ENCODE data around the gene TCOF1. TPM values are rescaled to one million over a fixed set of nuclear protein-coding genes. Genes with fewer than 3 reads are reported as not detected.

The TCOF1 gene
- total RNA-seq, 2 experiments from 2014 or later = 40.4 to 43.2 TPM

GRCh38 chr5:150431048-150431447 is 73.6 kb downstream of the TCOF1 start:
- POLR2A ChIA-PET = no interaction called here

GRCh38 chr5:150431574-150431973 is 74.1 kb downstream of the TCOF1 start:
- intact Hi-C loops (cut with DNase I, micrococcal nuclease) = loop anchor here in 1 of 2 experiments (5.0 kb wide), 1 partner anchor 74 kb away; the partner anchor contains the start of gene TCOF1
- POLR2A ChIA-PET = no interaction called here
- peaks cover 7% of the 10 kb centered on the region for H3K4me1 Mint-ChIP-seq (ENCODE audit: low read depth)
- no peak overlapping the region for H3K4me3 ChIP-seq (ENCODE audit: low read length)
- H3K36me3 ChIP-seq (ENCODE audit: insufficient read depth, low read length) = no peaks in the 10 kb centered on the region
- H3K27ac ChIP-seq (ENCODE audit: low read depth in 1 of 2, low read length in 2 of 2) = no peak overlapping the region
- no peaks in the 10 kb centered on the region for H3K36me3 Mint-ChIP-seq (ENCODE audit: low read depth)
- ATAC-seq (ENCODE audit: poor library complexity) = no peak
- CTCF ChIA-PET = no interaction called here
- peaks cover 8% of the 10 kb centered on the region for H3K4me1 ChIP-seq (ENCODE audit: insufficient read depth, low read length)
- H3K9me3 ChIP-seq (ENCODE audit: control insufficient read depth in 1 of 2, insufficient read depth in 1 of 2, low read length in 2 of 2) = no peaks in the 10 kb centered on the region
- H3K27me3 Mint-ChIP-seq = no peaks in the 10 kb centered on the region
- H3K27ac Mint-ChIP-seq = no peak overlapping the region
- DNase-seq = no peak
- TF ChIP-seq CTCF (IDR thresholded peaks at IDR 0.05) = no peak
- H3K4me3 Mint-ChIP-seq = no peak overlapping the region
- no peaks in the 10 kb centered on the region for H3K27me3 ChIP-seq (ENCODE audit: control insufficient read depth in 1 of 2, insufficient read depth in 2 of 2, low read length in 2 of 2)
- no peaks in the 10 kb centered on the region for H3K9me3 Mint-ChIP-seq

More at GRCh38 chr5:150431048-150431447, 73.6 kb downstream of the TCOF1 start:
- no peaks in the 10 kb centered on the region for H3K36me3 Mint-ChIP-seq (ENCODE audit: low read depth)
- intact Hi-C loops (cut with DNase I, micrococcal nuclease) = loop anchor here in 1 of 2 experiments (5.0 kb wide), 1 partner anchor 74 kb away; the partner anchor contains the start of gene TCOF1
- no peak for TF ChIP-seq CTCF (IDR thresholded peaks at IDR 0.05)
- H3K27me3 Mint-ChIP-seq = no peaks in the 10 kb centered on the region
- no peaks in the 10 kb centered on the region for H3K9me3 ChIP-seq (ENCODE audit: control insufficient read depth in 1 of 2, insufficient read depth in 1 of 2, low read length in 2 of 2)
- ATAC-seq (ENCODE audit: poor library complexity) = no peak
- H3K27ac ChIP-seq (ENCODE audit: low read depth in 1 of 2, low read length in 2 of 2) = no peak overlapping the region
- no peaks in the 10 kb centered on the region for H3K9me3 Mint-ChIP-seq
- H3K4me3 Mint-ChIP-seq = no peak overlapping the region
- CTCF ChIA-PET = no interaction called here
- no peak overlapping the region for H3K4me3 ChIP-seq (ENCODE audit: low read length)
- H3K27ac Mint-ChIP-seq = no peak overlapping the region
- no peaks in the 10 kb centered on the region for H3K36me3 ChIP-seq (ENCODE audit: insufficient read depth, low read length)
- H3K4me1 ChIP-seq (ENCODE audit: insufficient read depth, low read length) = peaks cover 2% of the 10 kb centered on the region
- peaks cover 4% of the 10 kb centered on the region for H3K4me1 Mint-ChIP-seq (ENCODE audit: low read depth)
- no peak for DNase-seq
- no peaks in the 10 kb centered on the region for H3K27me3 ChIP-seq (ENCODE audit: control insufficient read depth in 1 of 2, insufficient read depth in 2 of 2, low read length in 2 of 2)

GRCh38 chr5:150434464-150434863 is 77.0 kb downstream of the TCOF1 start:
- H3K27me3 Mint-ChIP-seq = no peaks in the 10 kb centered on the region
- ChIA-PET CTCF (interaction anchor here (2.5 kb wide), 1 partner anchor 23 kb away, joined by 27 read pairs; the partner anchor contains the start of gene CD74), POLR2A (interaction anchor here (0.7 kb wide), 1 partner anchor 239 kb away, joined by 3 read pairs; no protein-coding TSS in a partner anchor)
- no peaks in the 10 kb centered on the region for H3K36me3 ChIP-seq (ENCODE audit: insufficient read depth, low read length)
- H3K4me3 ChIP-seq (ENCODE audit: low read length) = no peak overlapping the region
- H3K4me1 Mint-ChIP-seq (ENCODE audit: low read depth) = peaks cover 7% of the 10 kb centered on the region
- no peaks in the 10 kb centered on the region for H3K9me3 ChIP-seq (ENCODE audit: control insufficient read depth in 1 of 2, insufficient read depth in 1 of 2, low read length in 2 of 2)
- TF ChIP-seq CTCF (IDR thresholded peaks at IDR 0.05) = no peak
- no peaks in the 10 kb centered on the region for H3K9me3 Mint-ChIP-seq
- DNase-seq (no peak), ATAC-seq (ENCODE audit: poor library complexity) (no peak)
- H3K36me3 Mint-ChIP-seq (ENCODE audit: low read depth) = no peaks in the 10 kb centered on the region
- H3K4me3 Mint-ChIP-seq = no peak overlapping the region
- intact Hi-C loops (cut with DNase I, micrococcal nuclease) = loop anchor here in 1 of 2 experiments (1.0 to 5.0 kb wide), 2 partner anchors 19 to 77 kb away; partner anchors contain the start of gene TCOF1
- H3K27ac ChIP-seq (ENCODE audit: low read depth in 1 of 2, low read length in 2 of 2) = no peak overlapping the region
- H3K27me3 ChIP-seq (ENCODE audit: control insufficient read depth in 1 of 2, insufficient read depth in 2 of 2, low read length in 2 of 2) = no peaks in the 10 kb centered on the region
- H3K4me1 ChIP-seq (ENCODE audit: insufficient read depth, low read length) = peaks cover 9% of the 10 kb centered on the region
- H3K27ac Mint-ChIP-seq = no peak overlapping the region
